GM19240 (cell line): ENCODE results near the gene TICRR.

Experiments
- DNase-seq: peaks from one replicate; pipeline ENCODE4 v3.0.0; 2011; ENCODE audit warnings: low spot score; ENCODE audit not compliant: insufficient read length

TICRR gene

GRCh38 chr15:89654301-89654761 is 79.1 kb downstream of the TICRR start:
- no peak for DNase-seq

- DNase-seq = peak; percentile 42
Observed at GRCh38 chr15:89654847-89655805, 79.9 kb downstream of the TICRR start, which contains the start of gene KIF7. Gene KIF7, minus strand, starts transcription at chr15:89655467. Its CDS starts 2,537 bp downstream, at chr15:89652930.

DNA sequence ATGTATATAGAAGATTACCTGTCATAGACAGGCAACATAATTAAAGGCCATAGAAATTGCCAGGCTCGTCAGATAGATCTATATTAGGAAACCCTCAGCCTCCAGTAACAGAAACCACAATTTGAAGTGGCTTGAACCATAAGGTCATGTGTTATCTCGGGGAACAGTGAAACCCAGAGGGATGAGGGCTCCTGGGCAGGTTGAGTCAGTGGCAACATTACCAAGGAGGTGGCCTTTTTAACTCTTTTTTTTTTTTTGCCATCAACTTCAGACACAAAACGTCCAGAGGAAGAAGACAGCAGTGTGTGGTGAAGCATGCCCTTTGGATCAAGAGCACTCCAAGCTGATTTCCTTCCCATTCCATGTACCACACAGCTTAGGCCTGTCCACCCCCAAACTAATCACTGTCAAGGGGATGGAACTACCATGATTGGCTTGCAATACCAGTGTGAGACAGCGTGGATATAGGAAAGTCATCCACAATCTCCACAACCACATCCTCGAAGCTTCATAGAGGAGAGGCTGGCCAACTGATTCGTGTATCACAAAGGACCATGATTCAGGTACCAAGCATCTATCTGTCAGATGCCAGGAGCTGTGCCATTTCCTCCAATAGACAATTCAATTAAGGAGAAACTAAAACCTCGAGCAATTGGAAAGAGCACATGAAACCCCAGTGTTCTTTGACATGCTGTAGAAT is 81.0 kb downstream of the TICRR start:
- DNase-seq = no peak

GRCh38 chr15:89657686-89658200 is 82.5 kb downstream of the TICRR start:
- no peak for DNase-seq

DNA sequence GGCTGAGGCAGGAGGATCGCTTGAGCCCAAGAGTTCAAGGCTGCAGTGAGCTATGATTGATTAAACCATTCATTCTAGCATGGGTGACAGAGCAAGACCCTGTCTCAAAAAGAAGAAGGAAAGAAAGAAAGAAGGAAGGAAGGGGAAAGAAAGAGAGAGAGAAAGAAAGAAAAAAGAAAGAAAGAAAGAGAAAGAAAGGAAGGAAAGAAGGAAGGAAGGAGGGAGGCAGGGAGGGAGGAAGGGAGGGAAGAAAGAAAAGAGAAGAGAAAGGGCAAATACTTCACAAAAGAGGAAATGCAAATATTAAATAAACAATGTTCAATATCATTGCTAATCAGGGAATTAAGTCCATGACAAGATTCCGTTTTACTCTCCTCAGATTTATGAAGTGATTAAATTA is 84.0 kb downstream of the TICRR start:
- DNase-seq = no peak

- DNase-seq = no peak
Observed at GRCh38 chr15:89660556-89660955, 85.3 kb downstream of the TICRR start.

- DNase-seq = no peak
Observed at GRCh38 chr15:89662893-89663626, 87.8 kb downstream of the TICRR start.

- no peak for DNase-seq
Observed at GRCh38 chr15:89664441-89665350, 89.4 kb downstream of the TICRR start.

DNA sequence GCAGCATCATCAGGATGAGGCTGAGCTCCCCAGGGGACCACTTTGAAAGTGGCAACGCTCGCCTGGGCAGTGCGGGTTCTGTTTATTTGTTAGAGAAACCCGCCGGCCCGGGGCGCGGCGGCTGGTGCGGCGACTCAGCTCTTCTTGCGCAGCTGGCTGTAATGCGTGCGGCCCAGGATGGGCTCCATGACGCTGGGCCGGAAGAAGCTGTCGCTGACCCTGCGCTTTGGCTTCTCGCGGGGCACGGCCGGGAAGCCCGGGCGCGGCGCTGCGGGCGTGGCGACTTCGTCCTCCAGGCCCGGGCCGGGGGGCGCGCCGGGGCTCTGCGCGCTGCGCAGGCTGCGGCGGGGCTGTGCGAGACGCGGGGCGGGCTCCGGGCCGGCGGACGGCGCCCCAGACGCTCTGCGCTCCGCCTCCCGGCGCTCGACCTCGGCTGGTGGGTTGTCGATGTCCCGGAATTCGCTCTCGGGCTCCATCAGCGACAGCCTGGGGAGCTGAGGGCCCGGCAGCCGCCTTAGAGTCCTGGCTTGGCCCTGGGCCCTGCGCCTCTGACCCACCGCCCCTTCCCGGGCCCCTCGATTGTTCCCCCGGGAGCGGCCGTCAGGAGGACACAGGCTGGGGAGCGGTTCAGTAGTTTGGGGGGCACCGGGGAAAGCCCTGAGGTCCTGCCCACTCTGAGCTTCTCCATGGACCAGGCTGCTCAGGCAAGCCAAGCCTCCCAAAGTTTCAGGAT is 90.3 kb downstream of the TICRR start:
- DNase-seq = no peak

DNA sequence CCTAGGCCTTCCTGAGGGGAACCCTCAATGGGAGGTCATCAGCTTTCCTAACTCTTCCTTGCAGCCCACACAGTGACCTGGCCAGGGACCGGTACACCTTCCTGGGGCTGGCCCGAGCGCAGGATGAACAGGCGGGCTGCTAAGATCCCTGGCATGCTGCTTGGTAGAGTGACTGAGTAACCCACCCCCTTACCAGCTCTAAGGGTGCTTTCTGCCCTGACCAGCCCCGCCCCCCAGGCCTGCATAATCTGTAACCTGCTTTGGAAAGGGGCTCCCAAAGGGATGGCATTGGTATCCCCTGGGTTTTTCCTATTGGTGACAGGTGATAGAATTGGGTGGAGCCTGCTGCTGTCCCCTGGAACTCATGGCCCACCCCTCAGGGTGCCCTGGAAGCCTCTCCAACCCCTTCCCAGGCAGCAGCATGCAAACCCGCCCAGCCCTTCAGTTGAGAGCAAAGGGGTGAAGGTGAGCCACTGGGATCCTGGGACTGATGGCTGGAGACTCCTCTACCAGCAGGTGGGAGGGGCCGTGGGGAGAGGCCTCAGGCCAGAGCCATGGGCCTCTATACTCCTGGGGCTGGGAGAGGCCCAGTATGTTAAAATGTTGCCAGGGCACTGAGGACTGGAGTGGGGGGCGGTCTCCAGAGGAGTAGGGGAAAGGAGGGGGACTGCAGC is 91.1 kb downstream of the TICRR start:
- no peak for DNase-seq

DNA sequence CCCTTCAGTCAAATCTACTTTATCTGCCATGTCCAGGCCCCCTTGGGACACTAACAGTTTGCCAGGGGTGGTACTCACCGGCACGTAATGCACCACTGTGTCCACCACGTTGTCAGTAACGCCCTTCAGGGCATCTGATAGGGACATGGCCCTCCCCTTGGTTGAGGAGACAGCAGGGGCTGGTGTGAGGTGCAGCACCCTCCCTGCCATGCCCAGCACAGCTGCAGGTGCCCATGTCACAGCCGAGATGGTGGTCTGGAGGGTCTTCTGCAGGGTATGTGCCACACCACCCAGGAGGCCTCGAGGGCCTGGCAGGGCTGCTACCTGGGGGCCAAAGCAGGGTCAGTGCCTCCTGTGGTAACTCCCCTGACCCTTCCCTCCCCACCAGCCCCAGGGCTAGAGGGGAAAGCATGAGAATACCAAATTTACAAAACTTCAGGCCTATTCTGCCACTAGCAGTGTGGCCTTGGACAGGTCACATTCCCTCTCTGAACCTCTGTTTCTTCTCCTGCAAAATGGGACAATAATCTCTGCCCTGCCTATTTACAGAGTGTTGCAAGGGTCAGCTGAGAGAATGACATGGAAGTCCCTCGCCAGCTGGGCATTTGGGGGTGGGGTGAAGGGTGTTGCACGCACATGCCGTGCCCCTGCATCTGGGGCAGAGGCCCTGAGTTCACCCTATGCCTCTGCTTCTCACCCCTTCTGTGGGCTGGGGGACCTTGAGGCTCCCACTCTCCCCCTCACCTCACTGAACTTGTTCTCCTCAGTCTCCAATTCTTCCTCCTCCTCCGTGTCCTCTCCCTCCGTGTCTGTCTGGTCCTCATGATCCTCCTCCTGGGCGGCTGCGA is 91.8 kb downstream of the TICRR start:
- DNase-seq = no peak

- DNase-seq = no peak
Observed at GRCh38 chr15:89667706-89667960, 92.4 kb downstream of the TICRR start.

- DNase-seq = no peak
Observed at GRCh38 chr15:89668171-89668570, 92.9 kb downstream of the TICRR start.

DNA sequence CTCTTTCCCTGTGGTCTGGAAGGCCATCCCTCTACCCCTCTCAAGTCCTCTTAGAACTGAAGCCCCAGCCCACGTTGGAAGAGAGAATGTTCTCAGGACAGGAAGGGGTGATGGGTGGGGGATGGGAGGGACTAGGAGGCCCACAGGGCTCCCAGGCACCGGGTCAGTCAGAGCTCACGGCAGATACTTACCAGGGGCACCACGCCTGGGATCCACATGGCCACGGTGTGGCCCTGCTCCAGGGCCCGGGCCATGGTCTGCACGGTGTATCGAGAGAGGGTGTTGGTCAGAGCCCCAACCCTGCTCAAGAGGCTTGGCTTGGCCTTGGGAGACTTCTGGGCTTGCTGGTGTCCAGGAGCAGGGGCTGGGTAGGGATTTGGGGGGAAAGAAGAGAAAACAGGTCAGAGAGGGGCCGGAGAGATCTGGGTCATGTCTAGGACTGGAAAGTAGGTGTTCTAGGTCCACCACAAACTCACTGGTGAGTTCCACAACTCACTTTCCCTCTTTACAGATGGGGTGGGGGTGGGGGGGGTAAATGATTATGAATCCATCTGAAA is 94.1 kb downstream of the TICRR start:
- no peak for DNase-seq

DNA sequence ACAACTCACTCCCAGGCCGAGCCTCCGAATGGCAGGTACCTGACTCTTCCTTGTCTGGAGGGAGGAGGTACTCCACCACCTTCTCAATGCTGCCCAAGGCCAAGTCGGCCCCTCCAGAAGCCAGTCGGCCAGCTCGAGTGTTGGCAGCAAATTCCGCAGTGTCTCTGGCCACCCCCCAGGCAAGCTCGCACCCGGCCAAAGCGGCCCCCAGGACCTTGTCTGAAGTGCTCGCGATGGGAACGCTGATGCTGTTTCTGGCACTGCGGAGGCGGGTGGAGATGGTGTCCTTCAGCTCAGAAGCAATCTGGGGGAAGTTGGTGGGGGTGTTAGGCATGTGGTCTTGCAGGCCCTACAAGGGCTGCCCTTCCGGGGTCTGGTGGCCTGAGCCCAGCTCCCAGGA is 94.7 kb downstream of the TICRR start:
- DNase-seq = no peak

GRCh38 chr15:89670971-89671560 is 95.8 kb downstream of the TICRR start:
- DNase-seq = no peak

DNA sequence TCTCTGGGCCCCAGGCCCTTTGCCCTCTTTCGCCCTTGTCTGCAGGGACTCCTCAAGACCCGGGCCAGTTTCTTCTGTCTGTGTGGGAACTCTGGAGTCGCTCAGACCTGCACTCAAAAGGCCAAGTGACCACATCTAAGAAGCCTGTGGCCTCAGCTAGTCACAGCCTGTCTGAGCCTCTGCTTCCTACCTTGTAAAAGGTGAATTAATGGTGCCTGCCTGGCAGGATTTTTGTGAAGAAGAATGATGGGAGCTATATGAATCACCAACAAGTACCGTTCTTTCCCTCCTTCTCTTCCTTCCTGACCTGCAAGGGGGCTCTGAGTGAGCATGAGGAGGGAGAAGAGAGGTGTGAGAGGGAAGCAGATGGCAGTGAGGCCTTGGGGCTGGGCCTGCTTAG is 96.4 kb downstream of the TICRR start:
- DNase-seq = no peak
